Endometrial microvascular endothelial cells (primary cell): Measurements from ENCODE around the gene ZMAT1. TPM values are rescaled to one million over a fixed set of nuclear protein-coding genes. Genes with fewer than 3 reads are reported as not detected.
"Not testable (repeated sequence)": the region's sequence is repeated elsewhere in the genome, so short reads cannot be mapped to it uniquely, and the experiment has no call there.

Source experiments
- in situ Hi-C: cut with HindIII; loops from 2 replicates; pipeline ENCODE4 v1.10.0; 2017; ENCODE audit warnings: low sequenced_read_pairs, low pct_unique_long_range_greater_than_20kb; ENCODE audit errors: inconsistent ontology term
- total RNA-seq: library from RNA; depleted of rRNA; stranded (reverse); fragments of >200 nt; gene quantifications from one replicate; pipeline ENCODE4 v1.2.3, GENCODE V29; 2015; ENCODE audit errors: inconsistent ontology term

Gene ZMAT1
- total RNA-seq = 2.0 TPM

DNA sequence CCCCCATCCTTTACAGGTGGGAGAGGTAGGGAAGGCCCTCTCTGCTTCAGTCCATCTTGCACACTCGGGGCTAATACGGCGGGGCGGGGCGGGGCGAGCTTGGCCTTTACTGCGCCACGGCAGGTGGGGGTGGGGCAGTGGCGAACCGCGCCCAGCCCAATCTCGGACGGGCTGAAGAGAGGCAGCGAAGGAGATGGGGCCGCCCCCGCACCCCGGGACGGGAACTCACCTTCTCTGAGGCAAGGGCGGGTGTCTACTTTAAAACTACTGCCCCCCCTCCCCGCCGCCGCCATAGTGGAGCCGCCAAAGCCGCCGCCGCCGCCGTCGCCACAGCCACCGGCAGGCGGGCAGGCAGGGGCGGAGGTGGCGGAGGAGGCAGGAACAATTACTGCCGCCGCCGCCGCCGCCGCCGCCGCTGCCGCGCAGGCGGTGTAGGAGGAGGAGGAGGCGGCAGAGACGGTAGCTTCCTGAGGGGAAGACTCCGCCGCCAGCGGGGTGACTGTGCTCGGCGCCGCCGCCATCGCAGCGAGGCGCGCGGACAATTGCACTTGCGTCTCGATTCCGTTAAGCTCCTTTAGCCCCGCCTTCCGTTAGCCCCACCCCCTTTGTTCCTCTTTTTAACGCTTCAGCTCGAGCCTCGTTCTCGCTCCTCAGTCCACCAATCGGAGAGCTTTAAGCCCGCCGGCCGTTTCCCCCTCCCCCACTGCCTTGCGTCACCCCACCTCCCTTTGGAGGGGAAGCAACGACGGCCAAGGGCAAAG, at the start of gene ZMAT1:
ZMAT1 (minus strand) TSS at position 540 of the 761 bp plus-strand sequence; CDS start at position 521, 19 bp downstream.
- in situ Hi-C loops = no loop called here

DNA sequence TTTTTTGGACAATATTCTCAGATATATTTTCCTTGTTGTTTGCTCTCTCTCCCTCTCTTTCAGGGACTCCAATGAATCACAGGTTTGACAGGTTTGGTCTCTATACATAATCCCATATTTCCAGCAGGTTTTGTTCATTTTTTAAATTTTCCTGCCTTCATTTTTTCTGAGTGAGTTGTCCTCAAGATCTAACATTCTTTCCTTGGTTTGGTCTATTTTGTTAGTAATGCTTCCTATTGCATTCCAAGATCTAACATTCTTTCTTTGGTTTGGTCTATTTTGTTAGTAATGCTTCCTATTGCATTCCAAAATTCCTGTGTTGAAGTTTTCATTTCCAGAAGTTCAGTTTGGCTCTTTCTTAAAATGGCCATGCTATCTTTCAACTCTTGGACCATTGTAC, 45.3 kb upstream of the ZMAT1 start:
- in situ Hi-C loops = no loop called here

DNA sequence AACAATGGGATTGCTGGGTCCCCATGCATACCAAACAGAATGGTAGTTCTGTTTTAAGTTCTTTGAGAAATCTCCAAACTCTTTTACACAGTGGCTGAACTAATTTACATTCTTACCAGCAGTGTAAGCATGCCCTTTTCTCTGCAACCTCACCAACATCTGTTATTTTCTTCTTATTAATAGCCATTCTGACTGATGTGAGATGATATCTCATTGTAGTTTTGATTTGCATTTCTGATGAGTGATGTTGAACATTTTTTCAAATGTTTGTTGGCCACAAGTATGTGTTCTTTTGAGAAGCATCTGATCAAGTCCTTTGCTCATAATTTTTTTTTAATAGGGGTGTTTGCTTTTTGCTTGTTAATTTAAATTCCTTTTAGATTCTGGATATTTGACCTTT, 41.2 kb upstream of the ZMAT1 start:
- in situ Hi-C loops = no loop called here

DNA sequence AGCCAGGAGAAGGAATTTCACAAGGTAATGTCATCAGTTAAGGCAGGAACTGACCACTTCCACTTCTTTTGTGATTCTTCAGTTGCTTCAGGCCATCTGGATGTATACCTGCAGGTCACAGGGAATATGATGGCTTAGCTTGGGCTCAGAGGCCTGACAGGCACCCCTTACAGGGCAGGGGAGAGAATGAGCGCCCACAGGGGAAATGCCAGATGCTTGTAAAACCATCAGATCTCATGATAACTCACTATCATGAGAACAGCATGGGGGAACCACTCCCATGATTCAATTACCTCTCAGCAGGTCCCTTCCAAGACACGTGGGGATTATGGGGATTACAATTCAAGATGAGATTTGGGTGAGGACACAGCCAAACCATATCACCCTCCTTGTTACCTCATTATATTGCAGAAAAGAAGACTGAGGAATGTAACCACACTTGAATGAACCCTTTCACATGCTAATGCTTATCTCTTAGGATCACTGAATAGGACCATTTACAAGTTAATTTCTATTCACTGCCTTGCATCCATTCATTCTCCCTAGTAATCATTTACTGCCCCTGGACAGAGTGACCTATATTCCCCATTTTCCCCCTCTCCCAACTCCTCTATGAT, 33.2 kb upstream of the ZMAT1 start:
- in situ Hi-C loops = not testable (repeated sequence)

DNA sequence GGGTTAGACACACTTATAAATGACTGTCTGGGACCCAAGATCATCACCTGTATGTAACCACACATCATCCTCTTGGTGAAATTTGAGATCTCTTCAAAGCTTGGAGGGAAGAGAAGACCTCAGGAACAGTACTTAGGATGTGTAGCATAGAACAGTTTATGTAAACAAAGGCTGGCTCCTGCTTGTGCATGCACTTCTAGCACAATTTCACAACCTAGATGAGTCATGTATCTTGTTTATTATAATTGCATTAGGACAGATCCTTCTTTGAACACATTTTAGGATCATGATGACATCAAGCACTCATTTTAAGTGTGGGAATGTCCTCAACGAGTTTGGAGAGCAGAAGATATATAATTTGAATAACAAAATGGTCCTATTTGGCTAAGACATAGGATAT, 26.3 kb upstream of the ZMAT1 start:
- in situ Hi-C loops = no loop called here

DNA sequence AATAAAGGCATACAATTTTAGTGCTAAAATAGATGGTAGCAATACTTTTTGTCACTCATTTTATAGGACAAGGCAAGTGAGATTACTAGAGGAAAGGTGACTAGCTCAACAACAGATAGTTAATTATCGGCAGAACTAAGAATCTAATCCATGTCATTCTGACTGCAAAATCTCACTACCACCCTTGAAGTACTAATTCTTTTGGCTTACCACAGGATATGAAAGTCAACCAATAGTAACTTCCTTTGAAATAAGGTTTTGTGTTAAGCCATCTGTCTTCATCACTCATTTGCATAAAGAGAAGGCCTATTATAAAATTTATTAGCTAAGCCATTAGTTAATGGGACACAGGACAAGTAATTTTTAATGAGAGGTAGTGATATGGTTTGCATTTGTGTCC, 25.3 kb upstream of the ZMAT1 start:
- in situ Hi-C loops = no loop called here

DNA sequence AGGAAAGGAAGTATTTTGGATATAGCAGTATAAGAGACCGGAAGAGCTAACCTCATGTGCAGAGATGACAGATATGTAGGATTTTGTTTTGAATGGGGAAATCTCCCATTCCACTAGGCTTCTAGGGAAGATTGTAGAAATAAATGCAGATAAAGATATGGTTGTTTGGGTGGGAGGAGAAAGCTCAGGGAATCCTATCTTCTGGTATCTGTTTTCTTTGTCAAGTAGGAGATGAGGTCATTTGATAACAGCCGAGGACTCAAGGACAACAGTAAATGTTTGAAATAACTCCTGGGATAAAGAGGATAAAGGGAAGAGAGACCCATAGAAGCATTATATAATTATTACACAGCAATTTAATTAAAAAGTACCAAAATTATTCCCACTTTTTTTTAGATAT, 24.7 kb upstream of the ZMAT1 start:
- in situ Hi-C loops = no loop called here

DNA sequence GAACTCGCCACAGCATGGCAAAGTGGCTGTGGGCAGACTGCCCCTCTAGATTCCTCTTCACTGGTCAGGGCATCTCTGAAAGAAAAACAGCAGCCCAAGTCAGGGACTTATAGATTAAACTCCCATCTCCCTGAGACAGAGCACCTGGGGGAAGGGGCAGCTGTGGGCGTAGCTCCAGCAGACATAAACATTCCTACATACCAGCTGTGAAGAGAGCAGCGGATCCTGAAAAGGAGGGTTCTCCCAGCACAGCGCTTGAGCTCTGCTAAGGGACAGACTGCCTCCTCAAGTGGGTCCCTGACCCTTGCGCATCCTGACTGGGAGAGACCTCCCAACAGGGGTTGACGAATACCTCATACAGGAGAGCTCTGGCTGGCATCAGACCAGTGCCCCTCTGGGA, 18.8 kb upstream of the ZMAT1 start:
- in situ Hi-C loops = no loop called here

DNA sequence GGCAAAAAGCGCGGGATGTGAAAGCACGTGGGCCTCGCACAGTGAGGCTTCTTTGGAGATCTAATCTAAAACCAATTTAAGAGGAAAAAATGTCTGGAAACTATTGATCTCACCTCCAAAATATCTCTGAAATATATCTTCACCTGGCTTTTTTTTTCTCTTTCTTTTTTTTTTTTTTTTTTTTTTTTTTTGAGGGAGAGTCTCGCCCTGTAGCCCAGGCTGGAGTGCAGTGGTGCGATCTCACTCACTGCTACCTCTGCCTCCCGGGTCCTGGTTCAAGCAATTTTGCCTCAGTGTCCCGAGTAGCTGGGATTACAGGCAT, 383 bp upstream of the ZMAT1 start:
- in situ Hi-C loops = no loop called here

DNA sequence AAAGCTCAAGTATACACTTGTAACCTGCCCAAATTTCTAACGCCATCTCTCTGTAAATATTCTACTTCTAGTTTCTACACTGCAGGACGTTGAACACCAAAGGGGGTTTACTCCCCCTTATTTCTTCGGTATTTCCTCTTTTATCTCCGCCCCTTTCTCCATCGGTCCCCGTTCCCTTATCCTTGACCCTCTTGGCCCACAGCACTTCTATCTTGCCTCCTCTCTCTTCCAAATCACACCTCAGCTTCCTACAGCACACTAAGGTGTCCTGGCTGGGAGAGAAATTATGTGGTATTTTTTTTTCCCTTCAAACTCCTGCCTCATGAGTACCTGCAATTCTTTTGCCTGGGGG, 715 bp downstream of the ZMAT1 start:
- in situ Hi-C loops = no loop called here

DNA sequence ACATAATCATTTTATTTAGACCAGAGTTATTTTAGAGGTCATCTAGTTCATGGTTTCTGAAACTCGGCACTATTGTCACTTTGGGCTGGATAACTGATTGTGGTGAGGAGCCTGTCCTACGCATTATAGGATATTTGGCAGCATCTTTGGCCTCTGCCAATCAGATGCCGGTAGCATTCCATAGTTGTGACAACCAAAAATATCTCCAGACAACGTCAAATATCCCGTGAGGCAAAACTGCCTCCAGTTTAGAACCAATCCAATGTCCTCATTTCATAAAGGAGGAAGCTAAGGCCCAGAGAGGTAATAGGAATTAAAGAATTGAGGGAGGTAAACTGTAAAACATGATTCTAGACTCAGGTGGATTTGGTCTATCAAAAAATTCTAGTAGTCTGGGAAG, 6.1 kb downstream of the ZMAT1 start:
- in situ Hi-C loops = no loop called here

DNA sequence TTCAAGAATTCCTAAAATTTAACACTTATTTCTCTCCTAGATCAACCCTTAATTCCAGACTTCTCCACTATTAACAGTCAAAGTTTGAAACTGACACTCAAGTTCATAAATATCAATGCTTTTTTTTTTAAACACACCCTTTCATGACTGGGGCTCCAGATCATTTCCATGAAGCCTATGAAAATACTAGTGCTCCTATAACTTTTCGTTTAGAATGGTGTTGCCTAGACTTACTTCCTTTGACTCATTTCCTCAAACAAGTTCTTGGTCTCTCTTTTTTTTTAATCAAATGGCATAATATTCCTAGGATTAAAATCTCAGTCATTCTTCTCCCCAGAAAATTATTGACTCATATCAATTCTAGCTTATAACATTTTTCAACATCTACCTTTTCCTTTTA, 13.1 kb downstream of the ZMAT1 start:
- in situ Hi-C loops = no loop called here

DNA sequence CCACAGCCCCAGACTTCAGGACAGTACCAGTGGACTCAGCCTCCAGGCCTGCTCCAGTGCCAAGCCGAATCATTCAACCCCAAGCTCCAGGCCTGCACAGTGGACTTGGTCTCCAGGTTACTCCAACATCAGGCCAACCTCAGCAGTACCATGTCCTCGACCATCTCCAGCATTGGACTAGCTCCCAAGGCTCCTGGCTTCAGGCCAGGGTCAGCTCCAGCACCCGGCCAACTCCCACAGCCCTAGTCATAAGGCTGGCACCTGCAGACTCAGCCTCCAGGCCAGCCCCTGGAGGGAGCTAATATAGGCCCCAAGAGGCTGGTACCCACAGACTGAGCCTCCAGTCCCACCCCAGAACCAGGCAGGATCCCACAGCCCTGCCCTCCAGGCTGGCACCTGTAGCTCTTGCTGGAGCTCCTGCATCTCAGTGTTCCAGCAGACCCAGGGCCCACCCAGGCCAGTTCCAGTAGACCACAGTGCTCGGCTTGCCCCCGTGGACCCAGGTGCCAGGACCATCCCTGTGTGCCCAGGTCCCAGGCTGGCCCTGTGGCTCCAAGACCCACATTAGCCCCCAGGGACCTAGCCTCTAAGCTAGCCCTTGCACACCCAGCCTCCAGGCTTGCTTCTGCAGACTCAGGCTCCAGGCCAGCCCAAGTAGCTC, 25.6 kb downstream of the ZMAT1 start:
- in situ Hi-C loops = no loop called here

DNA sequence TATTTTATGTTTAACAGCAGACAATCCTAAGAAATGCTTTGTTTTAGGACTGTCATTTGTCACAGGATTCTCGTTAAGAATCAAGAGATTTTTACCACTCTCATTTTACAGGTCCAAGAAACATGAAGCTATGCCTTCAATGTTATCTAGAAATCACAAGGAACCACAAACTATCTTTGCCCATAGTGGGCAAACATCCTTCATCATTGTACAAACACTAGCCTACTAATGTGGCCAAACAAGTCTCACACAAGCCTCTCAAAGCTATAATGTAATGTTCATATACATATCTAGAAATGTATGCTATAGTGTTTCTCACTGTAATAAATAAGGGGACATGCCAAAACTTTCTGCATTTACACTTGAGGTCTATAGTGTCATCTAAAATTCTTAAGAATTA, 26.8 kb downstream of the ZMAT1 start:
- in situ Hi-C loops = no loop called here

Other genes starting within 250 kb of the ZMAT1 start
- not detected for gene TCEAL2, start 193.7 kb upstream of the ZMAT1 start, total RNA-seq
- gene TCEAL6, start 210.5 kb upstream of the ZMAT1 start, total RNA-seq = not detected
- 0.74 TPM for gene BEX5, start 223.9 kb upstream of the ZMAT1 start, total RNA-seq